T-helper 1 cell treated with Interleukin-12 subunit alpha and Interleukin-12 subunit beta and Interleukin-4 antibody, amounts not matched to agents 30 μg/mL and 1 μg/mL, for 36 hours (primary cell): Measurements from ENCODE around the gene ATG16L2.

ENCODE experiments used
- H3K27ac Mint-ChIP-seq: one replicate; pipeline ENCODE4 v1.8.0; 2021; ENCODE audit warnings: mild to moderate bottlenecking, mixed read lengths
- H3K27me3 Mint-ChIP-seq: one replicate; pipeline ENCODE4 v1.8.0; 2021; ENCODE audit warnings: low read depth, mixed read lengths
- H3K36me3 Mint-ChIP-seq: one replicate; pipeline ENCODE4 v1.8.0; 2021; ENCODE audit warnings: low read depth, mixed read lengths
- H3K4me1 Mint-ChIP-seq: one replicate; pipeline ENCODE4 v1.8.0; 2021; ENCODE audit warnings: low read depth, mixed read lengths
- H3K4me3 Mint-ChIP-seq: one replicate; pipeline ENCODE4 v1.8.0; 2021; ENCODE audit warnings: mild to moderate bottlenecking, moderate library complexity, mixed read lengths
- H3K9me3 Mint-ChIP-seq: one replicate; pipeline ENCODE4 v1.8.0; 2021; ENCODE audit warnings: mixed read lengths

Gene ATG16L2

DNA sequence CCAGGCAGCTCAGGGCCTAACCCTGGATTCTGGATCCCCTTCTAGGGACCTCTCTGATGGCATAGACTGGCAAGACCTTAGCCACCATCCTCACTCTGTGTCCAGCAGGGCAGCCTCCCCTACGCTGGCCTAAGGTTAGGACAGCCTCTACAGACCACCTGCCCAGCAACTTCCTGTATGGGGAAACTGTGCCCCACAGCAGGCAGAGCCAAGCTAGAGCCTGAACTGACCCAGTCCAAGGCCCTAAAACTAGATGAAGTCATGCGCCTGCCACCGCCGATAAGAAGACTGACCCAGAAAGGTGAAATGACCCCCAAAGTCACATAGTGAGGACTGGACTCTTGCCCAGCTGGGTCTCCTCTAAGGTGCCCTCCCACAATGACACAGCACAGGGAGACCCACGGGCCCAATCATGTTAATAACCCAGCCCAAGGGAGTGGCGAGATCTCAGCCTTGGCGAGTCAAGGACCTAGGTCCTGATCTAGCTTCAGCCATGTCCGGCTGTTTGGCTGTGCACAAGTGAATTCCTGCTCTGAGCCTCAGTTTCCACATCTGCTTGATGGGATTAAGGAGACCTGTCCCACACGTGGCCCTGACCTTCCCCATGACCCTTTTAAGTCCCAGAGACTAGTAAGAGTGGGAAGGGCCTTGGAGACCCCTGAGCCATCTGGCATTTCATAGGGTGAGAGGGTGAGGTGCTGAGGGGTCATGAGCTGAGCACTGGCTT is 37.9 kb upstream of the ATG16L2 start:
- H3K4me3 Mint-ChIP-seq, result no peak overlapping the region
- peaks cover 8% of the 10 kb centered on the region for H3K36me3 Mint-ChIP-seq
- H3K9me3 Mint-ChIP-seq, result no peaks in the 10 kb centered on the region
- H3K4me1 Mint-ChIP-seq, result peaks cover 15% of the 10 kb centered on the region
- no peak overlapping the region for H3K27ac Mint-ChIP-seq
- no peaks in the 10 kb centered on the region for H3K27me3 Mint-ChIP-seq

DNA sequence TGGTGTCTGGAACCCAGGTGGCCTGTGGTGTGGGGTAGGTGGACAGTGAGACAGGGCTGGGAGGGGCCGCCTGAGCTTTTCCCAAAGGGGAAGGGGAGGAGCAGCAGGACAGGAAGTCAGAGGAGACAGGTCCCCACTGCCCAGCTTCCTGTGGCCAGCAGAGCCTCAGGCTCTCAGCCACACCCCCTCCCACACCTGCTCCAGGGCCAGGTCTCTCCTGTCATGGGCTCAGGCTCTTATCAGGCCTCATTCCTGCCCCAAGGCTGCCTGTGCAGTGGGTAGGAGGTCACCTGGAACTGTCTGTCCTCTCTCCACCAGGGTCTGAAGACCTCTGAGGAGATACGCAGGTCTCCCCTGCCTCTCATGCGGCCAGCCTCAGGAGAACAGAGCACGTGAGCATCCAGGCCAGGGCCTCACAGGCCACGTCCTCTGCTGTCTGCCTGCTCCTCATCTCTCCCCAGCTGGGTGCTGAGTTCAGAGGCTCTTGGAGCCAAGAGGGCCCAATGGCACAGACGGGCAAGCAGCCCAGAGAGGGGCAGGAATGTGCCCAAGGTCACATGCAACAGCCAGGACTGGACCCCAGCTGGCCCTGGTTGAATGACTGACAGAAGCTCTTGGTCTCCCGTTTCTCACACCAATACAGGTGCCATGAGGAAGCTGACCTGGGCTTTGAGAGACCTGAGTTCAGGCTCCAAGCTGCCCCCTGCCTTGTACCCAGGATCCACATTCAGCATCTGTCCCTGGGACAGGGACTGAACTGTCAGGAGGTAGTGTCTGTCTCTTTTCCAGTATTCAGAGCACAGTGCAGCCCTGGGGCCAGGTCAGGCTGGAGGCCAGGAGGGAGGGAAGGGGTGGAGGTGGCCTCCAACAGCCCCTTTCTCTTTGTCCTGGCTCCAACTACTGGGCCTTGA is 37.1 kb upstream of the ATG16L2 start:
- Mint-ChIP-seq H3K4me1 (peaks cover 18% of the 10 kb centered on the region), H3K27ac (no peak overlapping the region), H3K27me3 (no peaks in the 10 kb centered on the region), H3K36me3 (peaks cover 8% of the 10 kb centered on the region), H3K9me3 (no peaks in the 10 kb centered on the region), H3K4me3 (no peak overlapping the region)

DNA sequence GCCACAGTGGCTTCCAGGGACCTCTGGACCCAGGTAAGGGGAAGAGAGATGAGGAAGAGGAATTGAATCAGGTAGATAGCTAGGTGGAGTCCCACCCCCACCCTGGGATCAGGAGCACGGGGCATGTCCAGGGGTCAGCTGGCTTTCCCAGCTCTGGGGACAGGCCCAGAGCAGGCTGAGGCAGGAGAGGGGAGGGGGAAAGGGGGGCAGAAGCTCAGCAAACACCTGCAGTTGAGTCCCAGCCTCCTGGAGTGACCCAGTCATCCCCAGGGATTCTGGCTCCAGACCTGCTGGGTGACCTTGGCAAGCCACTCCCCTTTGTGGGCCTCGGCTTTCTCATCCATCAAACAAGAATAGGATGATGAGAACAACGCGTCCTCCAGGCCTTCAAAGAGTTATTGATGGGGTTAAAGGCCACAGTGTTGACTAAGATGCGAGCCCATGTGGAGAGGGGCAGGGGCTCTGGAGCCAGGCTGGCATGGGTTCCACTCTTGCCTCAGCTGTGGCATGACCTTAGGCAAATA is 36.4 kb upstream of the ATG16L2 start:
- H3K27me3 Mint-ChIP-seq, result no peaks in the 10 kb centered on the region
- no peaks in the 10 kb centered on the region for H3K9me3 Mint-ChIP-seq
- no peak overlapping the region for H3K27ac Mint-ChIP-seq
- peaks cover 8% of the 10 kb centered on the region for H3K36me3 Mint-ChIP-seq
- peaks cover 21% of the 10 kb centered on the region for H3K4me1 Mint-ChIP-seq
- no peak overlapping the region for H3K4me3 Mint-ChIP-seq

DNA sequence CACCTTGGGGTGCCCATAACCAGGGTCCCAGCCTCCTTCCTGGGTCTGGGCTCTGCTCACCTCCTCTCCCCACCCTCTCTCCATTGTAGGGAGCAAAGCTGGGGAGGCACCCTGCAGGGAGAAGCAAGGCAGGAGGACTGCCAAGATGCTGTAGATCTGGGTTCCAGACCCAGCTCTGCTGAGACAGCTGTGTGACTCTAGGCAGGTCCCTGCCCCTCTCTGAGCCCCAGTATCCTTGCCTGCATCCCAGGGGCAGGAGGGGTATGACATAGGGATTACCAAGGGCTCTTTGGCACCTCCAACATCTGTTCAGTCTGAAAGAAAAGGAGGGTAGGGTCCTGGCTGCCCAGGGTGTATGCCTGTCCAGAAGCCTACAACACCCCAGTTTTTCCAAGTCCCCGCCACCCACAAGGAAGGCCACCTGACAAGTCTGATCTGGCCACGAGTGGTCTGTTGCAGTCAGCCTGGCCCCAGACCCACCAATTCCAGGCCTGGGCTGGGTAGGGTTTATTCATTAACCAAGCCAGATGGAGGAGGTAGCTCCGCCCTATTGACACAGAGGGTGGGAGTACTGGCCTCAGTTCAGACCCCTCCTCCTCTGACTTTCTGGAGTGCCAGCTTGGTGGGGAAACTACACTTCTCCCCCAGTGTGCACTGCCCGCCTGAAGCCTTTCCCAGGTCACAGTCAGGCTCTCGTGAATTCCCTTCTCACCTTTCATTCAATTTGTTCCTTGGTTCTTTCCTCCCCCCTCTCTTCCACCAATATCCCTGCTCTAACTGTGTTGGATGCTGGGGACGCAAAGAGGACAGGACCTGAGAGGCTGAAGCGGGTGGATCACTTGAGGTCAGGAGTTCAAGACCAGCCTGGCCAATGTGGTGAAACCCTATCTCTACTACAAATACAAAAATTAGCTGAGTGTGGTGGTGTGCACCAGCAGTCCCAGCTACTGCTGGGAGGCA is 35.4 kb upstream of the ATG16L2 start:
- H3K9me3 Mint-ChIP-seq, result no peaks in the 10 kb centered on the region
- peaks cover 8% of the 10 kb centered on the region for H3K36me3 Mint-ChIP-seq
- no peak overlapping the region for H3K4me3 Mint-ChIP-seq
- H3K27me3 Mint-ChIP-seq, result no peaks in the 10 kb centered on the region
- H3K27ac Mint-ChIP-seq, result no peak overlapping the region
- peaks cover 23% of the 10 kb centered on the region for H3K4me1 Mint-ChIP-seq

DNA sequence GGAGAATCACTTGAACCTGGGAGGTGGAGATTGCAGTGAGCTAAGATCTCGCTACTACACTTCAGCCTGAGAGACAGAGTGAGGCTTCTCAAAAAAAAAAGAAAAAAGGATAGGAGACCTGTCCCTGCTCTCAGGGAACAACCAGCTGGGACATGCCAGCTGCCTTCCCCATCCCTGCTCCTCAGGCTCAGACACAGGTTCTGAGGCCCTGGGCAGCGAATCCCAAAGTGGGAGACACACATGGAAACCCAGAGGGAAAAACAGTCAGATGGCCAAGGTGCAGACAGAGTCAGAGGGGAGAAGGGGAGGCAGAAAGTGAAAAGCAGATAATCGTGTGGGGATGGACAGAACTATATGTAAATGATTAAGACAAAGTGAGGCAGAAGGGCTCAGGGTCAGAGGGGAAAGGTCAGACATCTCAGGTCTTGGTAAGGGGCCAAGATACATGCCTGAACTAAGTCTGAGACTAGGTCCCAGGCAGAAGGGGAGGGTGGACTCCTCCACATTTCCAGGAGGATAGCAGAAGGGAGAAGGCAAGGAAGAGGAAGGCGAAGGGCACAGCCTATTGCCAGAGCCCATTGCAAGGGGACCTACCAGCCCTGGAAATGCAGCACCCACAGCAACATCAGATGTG is 34.6 kb upstream of the ATG16L2 start:
- Mint-ChIP-seq H3K9me3 (no peaks in the 10 kb centered on the region), H3K36me3 (peaks cover 8% of the 10 kb centered on the region), H3K4me3 (peak overlapping the region; percentile 77), H3K27me3 (no peaks in the 10 kb centered on the region), H3K27ac (peak overlapping the region; percentile 68), H3K4me1 (peaks cover 23% of the 10 kb centered on the region)

DNA sequence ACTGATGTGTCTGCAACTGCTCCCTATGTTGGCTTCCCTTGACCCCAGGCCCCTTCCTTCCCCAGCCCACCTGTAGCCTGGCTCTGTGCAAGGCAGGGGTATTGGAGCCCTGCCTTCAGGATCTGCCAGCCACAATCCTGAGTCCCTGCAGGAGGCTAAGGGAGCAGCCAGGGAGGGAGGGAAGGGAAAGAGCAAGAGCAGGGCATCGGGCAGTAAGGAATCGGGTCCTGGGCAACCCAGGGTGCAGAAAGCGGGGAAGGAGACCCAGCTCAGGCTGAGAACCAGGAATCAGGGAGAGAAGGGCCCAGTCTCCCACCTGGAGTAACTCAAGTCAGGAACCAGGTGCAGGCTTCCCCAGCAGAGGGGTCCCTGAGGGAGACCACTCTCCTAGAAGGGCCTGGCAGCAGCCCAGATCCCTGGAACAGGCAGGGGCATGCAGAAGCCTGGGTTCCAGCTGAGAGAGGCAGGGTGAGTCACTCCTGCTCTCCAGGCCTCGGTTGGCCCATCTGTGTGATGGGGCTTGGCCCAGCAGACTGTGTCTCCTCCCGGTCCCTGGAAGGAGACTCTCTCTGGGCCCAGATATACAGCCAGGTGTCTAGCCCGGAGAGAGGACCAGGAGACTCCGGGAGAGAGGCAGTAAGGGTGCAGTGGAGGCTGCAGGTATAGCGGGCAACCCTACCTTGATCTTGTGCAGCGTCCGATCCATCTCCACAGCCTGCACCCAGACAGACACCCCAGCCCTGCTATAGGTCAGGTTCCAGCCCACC is 33.7 kb upstream of the ATG16L2 start:
- Mint-ChIP-seq H3K9me3 (no peaks in the 10 kb centered on the region), H3K36me3 (peaks cover 8% of the 10 kb centered on the region), H3K4me3 (peak overlapping the region; percentile 67), H3K27ac (no peak overlapping the region), H3K4me1 (peaks cover 23% of the 10 kb centered on the region), H3K27me3 (no peaks in the 10 kb centered on the region)

DNA sequence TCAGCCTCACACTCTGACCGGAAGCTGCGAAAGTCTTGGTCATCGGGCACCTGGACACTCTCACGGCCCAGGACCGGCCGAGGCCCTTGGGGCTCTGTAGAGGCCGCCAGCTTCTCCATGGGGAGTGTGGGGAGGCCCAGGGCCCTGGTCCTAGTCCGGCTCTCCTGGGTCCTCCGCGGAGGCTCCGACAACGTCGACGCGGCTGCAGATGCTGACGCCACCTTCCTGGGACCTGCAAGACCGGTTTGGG is 33.2 kb upstream of the ATG16L2 start:
- Mint-ChIP-seq H3K27ac (no peak overlapping the region), H3K4me3 (peak overlapping the region; percentile 67), H3K27me3 (no peaks in the 10 kb centered on the region), H3K9me3 (no peaks in the 10 kb centered on the region), H3K36me3 (peaks cover 8% of the 10 kb centered on the region), H3K4me1 (peaks cover 23% of the 10 kb centered on the region)

DNA sequence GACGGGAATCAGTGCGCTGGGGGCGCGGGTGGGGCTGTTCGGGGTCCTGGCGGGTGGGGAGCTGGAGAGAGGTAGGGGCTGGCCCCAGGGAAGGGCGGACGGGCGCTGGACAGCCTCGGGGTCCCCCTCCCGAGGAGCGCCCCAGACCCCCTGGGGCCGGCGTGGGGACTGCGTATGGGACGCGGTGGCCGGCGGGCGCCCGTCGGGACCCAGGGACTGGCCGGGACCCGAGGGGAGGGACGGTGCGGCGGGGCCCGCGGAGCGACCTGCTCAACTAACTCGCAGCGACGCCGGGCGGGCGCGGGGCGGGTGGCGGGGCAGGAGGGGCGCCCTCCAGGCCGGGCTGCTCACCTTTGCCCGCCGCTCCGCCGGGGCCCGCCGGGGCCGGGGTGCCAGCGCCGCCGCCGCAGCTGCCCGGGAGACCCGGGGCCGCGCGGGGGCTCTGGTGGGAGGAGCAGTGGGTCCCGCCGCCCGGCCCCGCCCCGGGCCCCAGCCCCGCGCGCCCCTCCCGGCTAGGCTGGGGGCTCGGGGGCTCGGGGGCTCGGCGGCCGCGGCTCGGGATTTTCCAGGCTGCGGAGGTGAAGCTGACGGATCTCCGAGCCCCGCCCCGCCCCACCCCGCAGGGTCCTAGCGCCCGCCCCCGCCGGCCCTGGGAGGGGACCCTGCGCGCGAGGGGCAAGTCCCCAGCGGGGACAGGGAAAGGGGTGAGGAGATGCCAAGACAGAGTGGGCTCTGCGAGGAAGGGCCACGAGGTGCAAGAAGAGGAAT is 32.7 kb upstream of the ATG16L2 start:
- peak overlapping the region; percentile 72 for H3K4me3 Mint-ChIP-seq
- H3K36me3 Mint-ChIP-seq, result peaks cover 8% of the 10 kb centered on the region
- H3K27ac Mint-ChIP-seq, result peak overlapping the region; percentile 63
- peaks cover 23% of the 10 kb centered on the region for H3K4me1 Mint-ChIP-seq
- H3K27me3 Mint-ChIP-seq, result no peaks in the 10 kb centered on the region
- H3K9me3 Mint-ChIP-seq, result no peaks in the 10 kb centered on the region

DNA sequence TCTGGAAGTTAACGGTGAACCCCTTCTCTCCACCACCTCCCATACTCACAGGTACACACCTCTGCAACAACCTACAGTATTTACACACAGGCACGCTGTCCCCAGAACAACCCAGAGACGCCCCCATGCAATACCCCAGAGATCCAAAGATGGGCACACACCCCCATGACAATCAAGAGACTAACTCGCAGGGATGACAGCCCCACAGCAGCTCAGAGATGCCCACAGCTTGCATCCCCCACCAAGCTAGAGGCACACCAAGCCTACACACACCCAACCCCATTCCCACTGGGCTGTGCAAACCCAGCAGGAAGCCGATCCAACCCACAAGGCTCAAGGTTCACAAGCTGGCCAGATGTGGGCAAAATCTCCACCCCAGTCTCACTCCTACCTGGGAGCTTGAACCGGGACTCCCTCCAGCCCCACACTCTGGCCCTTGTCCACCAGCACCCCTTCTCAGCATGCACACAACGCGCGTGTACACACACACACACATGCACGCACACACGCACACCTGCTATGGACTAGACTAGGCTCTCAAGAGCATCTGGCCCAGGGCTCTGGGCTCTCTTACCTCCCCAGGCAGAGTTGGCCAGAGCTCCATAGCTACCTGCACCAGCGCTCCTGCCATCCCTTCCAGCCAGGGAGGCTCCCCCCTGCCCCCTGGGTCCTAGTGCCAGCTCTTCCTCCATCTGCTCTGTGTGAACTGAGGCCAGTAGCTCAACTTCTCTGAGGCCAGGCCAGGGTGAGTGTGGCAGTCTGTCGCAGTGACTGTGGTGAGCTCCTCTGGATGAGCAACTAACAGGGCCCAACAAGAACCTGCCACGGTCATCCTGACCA is 31.9 kb upstream of the ATG16L2 start:
- peak overlapping the region; percentile 72 for H3K4me3 Mint-ChIP-seq
- H3K27me3 Mint-ChIP-seq, result no peaks in the 10 kb centered on the region
- peaks cover 27% of the 10 kb centered on the region for H3K4me1 Mint-ChIP-seq
- H3K9me3 Mint-ChIP-seq, result no peaks in the 10 kb centered on the region
- H3K27ac Mint-ChIP-seq, result peak overlapping the region; percentile 63
- peaks cover 8% of the 10 kb centered on the region for H3K36me3 Mint-ChIP-seq

DNA sequence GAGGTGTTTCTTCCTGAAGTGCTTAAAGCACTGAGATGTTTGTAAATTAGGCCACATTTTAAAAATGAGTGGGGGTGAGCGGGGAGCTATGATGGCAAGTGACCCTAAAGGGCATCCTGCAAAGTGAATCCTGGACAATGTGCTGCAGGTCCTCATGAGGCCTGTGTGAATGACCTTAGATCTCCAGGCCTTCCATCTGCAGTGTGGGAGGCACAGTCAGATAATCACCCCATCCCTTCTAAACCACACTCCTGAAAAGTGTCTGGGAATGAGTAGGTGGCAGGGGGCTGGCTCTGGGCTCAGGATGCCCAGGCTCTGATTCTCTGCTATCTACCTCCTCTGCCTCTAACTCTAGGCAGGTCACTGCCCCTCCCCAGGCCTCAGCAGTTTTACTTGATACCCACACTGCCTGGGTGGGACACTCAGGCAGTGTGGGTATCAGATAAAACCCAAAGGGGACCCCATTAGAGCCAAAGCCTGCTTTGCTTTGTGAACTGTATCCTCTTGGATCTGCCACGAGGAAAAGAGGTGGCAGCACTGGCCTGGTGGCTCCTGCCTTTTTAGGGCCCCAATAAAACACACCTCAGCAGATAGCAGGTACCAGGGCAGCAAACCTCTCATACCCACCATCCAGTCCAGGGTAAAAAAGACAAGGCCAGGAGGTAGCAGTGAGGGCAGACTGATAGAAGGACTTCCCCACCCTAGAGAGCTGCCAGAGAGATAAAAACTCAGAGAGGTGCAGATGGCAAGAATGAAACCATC is 30.9 kb upstream of the ATG16L2 start:
- no peaks in the 10 kb centered on the region for H3K9me3 Mint-ChIP-seq
- no peaks in the 10 kb centered on the region for H3K27me3 Mint-ChIP-seq
- peaks cover 8% of the 10 kb centered on the region for H3K36me3 Mint-ChIP-seq
- H3K4me3 Mint-ChIP-seq, result no peak overlapping the region
- no peak overlapping the region for H3K27ac Mint-ChIP-seq
- peaks cover 32% of the 10 kb centered on the region for H3K4me1 Mint-ChIP-seq

DNA sequence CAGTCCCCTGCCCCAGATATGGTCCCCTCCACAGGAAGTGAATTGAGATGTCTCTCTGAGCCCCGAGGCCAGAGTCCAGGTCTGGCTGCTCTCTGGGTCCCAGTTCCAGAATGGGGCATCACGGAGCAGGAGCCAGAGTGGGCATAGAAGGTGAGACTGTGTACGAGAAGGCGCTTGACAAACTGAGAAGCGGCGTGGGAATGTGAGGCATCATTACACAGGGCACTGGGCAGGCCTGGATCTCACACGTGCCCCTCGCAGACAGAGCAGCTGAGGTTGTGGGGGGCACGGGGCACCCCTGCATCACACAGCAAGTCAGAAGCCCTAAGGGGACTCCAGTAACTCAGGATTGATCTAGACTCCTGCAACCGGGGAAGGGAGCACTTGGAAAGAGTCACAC is 29.5 kb upstream of the ATG16L2 start:
- Mint-ChIP-seq H3K4me3 (no peak overlapping the region), H3K27me3 (no peaks in the 10 kb centered on the region), H3K9me3 (no peaks in the 10 kb centered on the region), H3K4me1 (peaks cover 27% of the 10 kb centered on the region), H3K27ac (no peak overlapping the region), H3K36me3 (peaks cover 2% of the 10 kb centered on the region)
